ENCODE measurements around the gene CNTNAP3B. TPM values are rescaled to one million over a fixed set of nuclear protein-coding genes. Genes with fewer than 3 reads are reported as not detected.
"Not testable (repeated sequence)": the region's sequence is repeated elsewhere in the genome, so short reads cannot be mapped to it uniquely, and the experiment has no call there.

Gene CNTNAP3B
- total and polyA plus RNA-seq, 7 donors = 0.46 to 65.9 (median 26.0) TPM

DNA sequence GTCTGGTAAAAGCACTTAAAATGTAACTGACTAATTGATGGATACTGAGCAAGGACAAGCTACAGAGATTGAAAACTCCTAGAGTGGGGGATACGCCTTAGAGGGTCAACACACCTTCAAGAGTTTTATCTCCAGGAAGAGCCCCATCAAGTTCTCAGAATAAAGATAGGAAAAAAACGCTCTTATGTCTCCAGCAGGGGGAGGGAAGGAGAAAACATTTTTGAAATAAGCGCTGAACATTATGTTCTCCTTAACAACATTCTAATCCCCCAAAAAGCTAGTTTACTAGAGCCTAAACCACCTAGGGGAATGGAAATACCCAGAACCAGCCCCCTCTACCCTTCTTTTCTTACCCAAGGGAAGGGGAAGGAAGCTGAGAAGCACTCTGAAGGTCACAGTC is 187.5 kb downstream of the CNTNAP3B start:
- TF ChIP-seq CTCF (IDR thresholded peaks at IDR 0.05) = peak in 1 of 4 experiments; percentile 13
- H3K36me3 ChIP-seq; intact Hi-C loops (cut with DNase I); H3K4me3 ChIP-seq; DNase-seq; H3K27ac ChIP-seq; H3K4me1 ChIP-seq; H3K9me3 ChIP-seq; H3K27me3 ChIP-seq: not testable (repeated sequence)
- 45 to 64% methylated on average over 2 to 3 of the region's 3 CpGs for WGBS, 2 donors

- intact Hi-C loops (cut with DNase I); DNase-seq: not testable (repeated sequence)
These were observed 191.1 kb downstream of the CNTNAP3B start for GRCh38 chr9:41938143-41938542.

GRCh38 chr9:41935727-41936126 is 193.5 kb downstream of the CNTNAP3B start:
- H3K27me3 ChIP-seq; H3K4me1 ChIP-seq; H3K9me3 ChIP-seq; H3K27ac ChIP-seq; H3K4me3 ChIP-seq; intact Hi-C loops (cut with DNase I); DNase-seq; H3K36me3 ChIP-seq: not testable (repeated sequence)
- 65 to 78% methylated on average over 3 of the region's 3 CpGs for WGBS, 2 donors

More at GRCh38 chr9:41938143-41938542, 191.1 kb downstream of the CNTNAP3B start:
- H3K36me3 ChIP-seq, H3K9me3 ChIP-seq, H3K27me3 ChIP-seq, H3K4me1 ChIP-seq, H3K4me3 ChIP-seq, H3K27ac ChIP-seq: not testable (repeated sequence)

GRCh38 chr9:41929172-41929571 is 200.1 kb downstream of the CNTNAP3B start:
- H3K9me3 ChIP-seq; H3K4me1 ChIP-seq; H3K27me3 ChIP-seq; H3K4me3 ChIP-seq; DNase-seq; H3K27ac ChIP-seq; H3K36me3 ChIP-seq; intact Hi-C loops (cut with DNase I): not testable (repeated sequence)
- 96 to 100% methylated on average over 5 of the region's 6 CpGs for WGBS, 2 donors

- H3K4me3 ChIP-seq = not testable (repeated sequence)
These were observed 211.9 kb downstream of the CNTNAP3B start for GRCh38 chr9:41917374-41917773.

DNA sequence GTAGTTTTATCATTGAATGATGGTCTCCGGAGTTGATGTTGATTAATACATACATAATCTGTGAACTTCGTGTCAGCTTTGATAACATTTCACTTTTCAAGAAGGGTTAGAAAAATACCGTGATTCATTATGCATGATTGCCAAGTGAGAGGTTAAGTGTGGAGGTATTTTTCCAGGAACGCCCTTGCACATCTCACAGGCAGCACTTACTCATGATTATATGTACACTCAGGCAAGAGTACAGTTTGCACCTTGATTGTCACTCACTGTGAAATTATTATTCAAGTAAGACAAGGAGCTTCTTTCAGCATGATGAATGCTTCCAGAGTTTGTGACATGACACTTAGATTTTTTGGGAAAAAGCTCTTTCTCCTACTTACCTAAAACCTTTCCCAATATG is 223.7 kb downstream of the CNTNAP3B start:
- intact Hi-C loops (cut with DNase I); H3K9me3 ChIP-seq; H3K4me3 ChIP-seq; H3K4me1 ChIP-seq; DNase-seq; H3K27ac ChIP-seq; H3K27me3 ChIP-seq; H3K36me3 ChIP-seq: not testable (repeated sequence)
- no CpG with 5 or more reads among the region's 4 CpGs for WGBS, 2 donors

More at GRCh38 chr9:41917374-41917773, 211.9 kb downstream of the CNTNAP3B start:
- H3K36me3 ChIP-seq; intact Hi-C loops (cut with DNase I); H3K4me1 ChIP-seq; H3K27ac ChIP-seq; DNase-seq; H3K9me3 ChIP-seq; H3K27me3 ChIP-seq: not testable (repeated sequence)
- WGBS, 2 donors = 0 to 98% methylated on average over 1 of the region's 1 CpG

- H3K9me3 ChIP-seq = not testable (repeated sequence)
- WGBS, 2 donors = no CpG with 5 or more reads among the region's 6 CpGs
These were observed 226.5 kb downstream of the CNTNAP3B start for GRCh38 chr9:41902762-41903161.

DNA sequence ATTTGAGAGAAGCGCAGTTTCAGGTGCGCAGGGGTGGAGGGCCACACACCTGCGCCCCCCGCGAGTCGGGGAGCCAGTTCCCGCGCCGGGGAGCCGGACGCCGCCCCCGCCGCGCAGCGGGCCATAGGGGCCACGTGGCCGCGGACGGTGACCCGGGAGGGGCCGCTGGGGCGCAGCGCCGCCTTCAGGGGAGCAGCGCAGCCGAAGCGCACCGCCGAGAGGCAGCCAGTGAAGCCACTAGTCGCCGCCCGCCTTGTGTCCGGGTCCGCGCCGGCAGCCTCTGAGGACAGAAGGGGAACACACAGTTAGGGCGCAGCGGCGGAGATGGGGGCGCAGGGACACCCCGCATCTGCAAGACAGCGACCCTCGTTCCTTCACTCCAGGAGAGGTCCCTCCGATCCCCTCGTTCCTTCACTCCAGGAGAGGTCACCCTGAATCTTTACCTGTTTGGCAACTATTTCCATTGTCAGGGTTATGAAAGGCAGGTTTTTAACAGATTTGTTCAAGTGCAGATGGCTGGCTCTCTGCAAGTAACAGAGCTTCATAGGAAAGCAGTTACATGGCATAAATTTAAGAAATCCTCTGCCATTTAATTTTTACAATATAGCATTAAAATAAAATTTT is 230.4 kb downstream of the CNTNAP3B start:
- DNase-seq; intact Hi-C loops (cut with DNase I); H3K36me3 ChIP-seq; H3K9me3 ChIP-seq; H3K27ac ChIP-seq; H3K4me3 ChIP-seq; H3K4me1 ChIP-seq; H3K27me3 ChIP-seq: not testable (repeated sequence)
- WGBS, 2 donors = no CpG with 5 or more reads among the region's 46 CpGs

More at GRCh38 chr9:41902762-41903161, 226.5 kb downstream of the CNTNAP3B start:
- H3K27me3 ChIP-seq; intact Hi-C loops (cut with DNase I); H3K4me1 ChIP-seq; DNase-seq; H3K4me3 ChIP-seq; H3K27ac ChIP-seq; H3K36me3 ChIP-seq: not testable (repeated sequence)

GRCh38 chr9:41874557-41874956 is 254.7 kb downstream of the CNTNAP3B start:
- DNase-seq; H3K36me3 ChIP-seq; H3K27me3 ChIP-seq; H3K4me1 ChIP-seq; intact Hi-C loops (cut with DNase I); H3K27ac ChIP-seq; H3K4me3 ChIP-seq; H3K9me3 ChIP-seq: not testable (repeated sequence)
- WGBS, 2 donors = no CpG with 5 or more reads among the region's 5 CpGs

- H3K36me3 ChIP-seq; H3K4me1 ChIP-seq; intact Hi-C loops (cut with DNase I); H3K27me3 ChIP-seq; H3K4me3 ChIP-seq; H3K27ac ChIP-seq; H3K9me3 ChIP-seq; DNase-seq: not testable (repeated sequence)
- no CpG with 5 or more reads among the region's 2 CpGs for WGBS, 2 donors
These were observed 273.8 kb downstream of the CNTNAP3B start for GRCh38 chr9:41855422-41855821.

GRCh38 chr9:41851848-41852740 is 277.1 kb downstream of the CNTNAP3B start:
- WGBS, 2 donors = no CpG with 5 or more reads among the region's 9 CpGs
- H3K27ac ChIP-seq; H3K4me3 ChIP-seq; H3K4me1 ChIP-seq; DNase-seq; intact Hi-C loops (cut with DNase I); H3K9me3 ChIP-seq; H3K27me3 ChIP-seq; H3K36me3 ChIP-seq: not testable (repeated sequence)

GRCh38 chr9:41847829-41848228 is 281.4 kb downstream of the CNTNAP3B start:
- H3K4me1 ChIP-seq; H3K36me3 ChIP-seq; H3K4me3 ChIP-seq; H3K27me3 ChIP-seq; H3K27ac ChIP-seq; intact Hi-C loops (cut with DNase I); DNase-seq; H3K9me3 ChIP-seq: not testable (repeated sequence)
- no CpG with 5 or more reads among the region's 7 CpGs for WGBS, 2 donors
